HL-60/S4 (cell line): ENCODE results near the gene LMAN1L.

Experiments
- in situ Hi-C: fragments of 300-500 bp; cut with MboI; formaldehyde crosslinking; loops from 2 replicates; pipeline ENCODE4 v1.14.3; 2022; ENCODE audit warnings: low sequenced_read_pairs

LMAN1L gene

DNA sequence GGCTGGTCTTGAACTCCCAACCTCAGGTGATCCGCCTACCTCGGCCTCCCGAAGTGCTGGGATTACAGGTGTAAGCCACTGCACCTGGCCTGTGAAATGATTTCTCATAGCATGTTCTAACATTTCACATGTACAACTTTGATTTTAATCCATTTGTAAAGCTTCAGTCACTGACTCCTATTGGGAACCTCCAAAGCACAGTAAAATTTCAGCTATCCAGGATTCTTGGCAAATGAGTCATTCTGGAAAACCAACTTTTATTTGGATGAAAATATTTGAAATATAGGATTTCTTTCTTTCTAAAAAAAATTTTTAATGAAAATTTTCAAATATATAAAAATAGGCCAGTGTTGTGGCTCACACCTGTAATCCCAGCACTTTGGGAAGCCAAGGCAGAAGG lies 2.7 kb upstream of the LMAN1L start:
- in situ Hi-C loops = no loop called here

DNA sequence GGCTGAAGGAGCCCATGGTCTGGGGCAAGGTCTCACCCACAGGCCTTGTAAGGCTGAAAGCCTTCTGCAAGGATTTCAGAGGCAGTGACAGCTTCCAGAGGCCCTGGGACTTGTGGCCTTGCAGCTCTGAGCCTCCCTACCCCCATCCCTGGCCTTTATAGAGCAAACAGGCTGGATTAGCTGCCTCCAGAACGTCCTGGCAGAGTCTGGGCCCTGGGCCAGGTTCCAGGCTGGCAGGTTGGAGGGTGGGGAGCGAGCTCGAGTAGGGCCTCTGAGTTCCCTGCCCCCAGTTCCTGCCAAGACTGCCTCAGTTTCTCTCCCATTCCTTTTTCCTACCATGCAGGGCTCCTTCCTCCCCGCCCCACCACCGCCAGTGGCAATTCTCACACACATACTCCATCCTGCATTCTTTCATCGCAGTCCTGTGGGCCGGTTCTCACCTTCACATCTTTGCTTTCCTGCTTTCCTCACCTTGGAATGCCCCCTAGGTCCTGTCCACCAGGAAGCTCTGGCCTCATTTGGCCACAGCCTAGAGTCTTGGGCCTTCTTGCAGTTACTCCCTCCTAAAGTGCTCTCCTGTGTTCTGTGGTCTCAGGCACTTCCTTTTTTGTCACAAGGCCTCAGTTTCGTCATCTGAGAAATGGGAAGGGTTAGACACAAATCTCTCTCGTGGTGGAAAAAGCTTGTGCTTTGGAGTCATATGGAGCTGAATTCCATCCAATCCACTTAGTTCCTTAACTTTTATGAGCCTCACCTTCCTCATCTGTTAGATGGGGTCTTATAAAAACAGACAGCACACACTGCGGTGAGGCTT lies 2.7 kb downstream of the LMAN1L start:
- in situ Hi-C loops = no loop called here

DNA sequence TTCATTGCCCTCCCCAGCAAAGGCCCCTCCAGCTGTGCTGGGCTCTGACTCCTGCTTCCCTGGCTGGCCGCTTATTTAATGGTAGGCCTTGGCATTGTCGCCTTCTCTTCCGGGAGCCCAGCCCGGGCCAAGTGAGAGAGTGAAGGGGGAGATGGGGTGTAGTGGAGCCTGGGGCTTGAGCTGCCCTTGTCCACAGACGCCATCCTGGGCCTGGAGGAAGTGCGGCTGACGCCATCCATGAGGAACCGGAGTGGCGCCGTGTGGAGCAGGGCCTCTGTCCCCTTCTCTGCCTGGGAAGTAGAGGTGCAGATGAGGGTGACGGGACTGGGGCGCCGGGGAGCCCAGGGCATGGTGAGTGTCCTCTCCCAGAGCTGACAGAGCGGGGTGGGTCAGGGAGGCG lies 3.3 kb downstream of the LMAN1L start:
- in situ Hi-C loops = no loop called here

DNA sequence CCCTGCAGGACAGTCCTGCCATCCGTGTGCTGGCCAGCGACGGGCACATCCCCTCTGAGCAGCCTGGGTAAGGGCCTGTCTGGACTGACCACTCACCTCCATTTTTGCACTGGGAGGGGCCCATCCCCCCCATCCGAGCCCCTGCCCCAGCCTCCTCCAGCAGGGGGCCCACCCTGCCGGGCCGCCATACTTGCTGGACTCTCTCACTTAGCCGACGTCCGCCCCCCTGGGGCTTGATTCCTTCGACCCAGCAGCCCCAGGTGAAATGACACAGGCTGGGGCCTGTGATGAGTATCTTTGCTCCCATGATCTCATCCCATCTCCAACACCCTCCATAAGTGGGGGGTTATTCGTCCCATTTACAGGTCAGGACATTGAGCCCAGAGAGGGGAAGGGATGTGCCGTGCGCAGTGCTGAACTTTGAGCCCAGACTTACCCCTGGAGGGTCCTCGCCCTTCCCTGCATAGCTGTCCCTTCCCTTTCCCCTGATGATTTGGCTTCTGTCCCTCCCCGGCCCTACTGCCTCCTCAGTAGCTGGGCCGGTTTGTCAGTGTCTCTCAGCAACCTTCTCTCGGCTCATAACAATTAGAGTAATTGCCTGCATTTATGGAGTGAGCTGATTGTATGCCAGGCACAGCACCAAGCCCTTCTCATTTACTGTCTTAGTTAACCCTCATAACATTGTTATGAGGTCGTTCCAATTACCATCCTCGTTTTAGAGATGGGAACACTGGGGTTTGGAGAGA lies 4.2 kb downstream of the LMAN1L start:
- in situ Hi-C loops = no loop called here

DNA sequence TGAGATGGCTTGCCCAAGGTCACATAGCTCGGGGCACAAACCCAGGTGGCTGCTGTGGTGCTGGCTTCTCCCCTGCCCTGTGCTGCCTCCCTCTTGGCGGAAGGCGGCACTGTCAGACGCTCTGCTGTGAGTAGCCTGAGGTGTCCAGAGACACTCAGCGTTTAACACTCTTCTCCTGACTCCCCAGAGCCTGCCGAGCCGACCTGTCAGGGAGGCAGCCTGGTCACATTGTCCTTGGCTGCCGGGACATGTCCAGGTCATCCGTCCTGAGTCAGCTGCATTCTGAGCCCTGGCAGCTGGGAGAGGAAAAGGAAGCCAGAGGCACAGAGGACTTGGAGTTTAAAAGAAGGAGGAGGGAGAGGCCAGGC lies 4.7 kb downstream of the LMAN1L start:
- in situ Hi-C loops = no loop called here

DNA sequence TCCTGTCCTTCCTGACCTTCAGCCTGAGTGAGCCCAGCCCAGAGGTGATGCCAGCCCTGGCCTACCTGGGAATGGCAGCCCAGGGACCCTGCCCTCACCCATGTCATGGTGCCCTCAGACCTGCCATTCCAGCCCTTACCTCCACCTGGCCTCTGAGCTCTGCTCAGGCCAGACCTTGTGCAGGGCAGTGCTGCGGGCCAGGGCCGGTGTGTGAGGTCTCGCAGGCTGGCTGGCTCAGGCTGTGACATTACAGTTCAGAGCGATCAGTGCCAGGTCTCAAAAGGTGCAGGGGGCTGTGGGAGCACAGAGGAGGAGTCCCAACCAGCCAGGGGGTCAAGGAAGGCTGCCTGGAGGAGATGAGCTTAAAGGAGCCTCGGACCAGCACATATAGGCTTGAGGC lies 7.4 kb downstream of the LMAN1L start:
- in situ Hi-C loops = no loop called here

DNA sequence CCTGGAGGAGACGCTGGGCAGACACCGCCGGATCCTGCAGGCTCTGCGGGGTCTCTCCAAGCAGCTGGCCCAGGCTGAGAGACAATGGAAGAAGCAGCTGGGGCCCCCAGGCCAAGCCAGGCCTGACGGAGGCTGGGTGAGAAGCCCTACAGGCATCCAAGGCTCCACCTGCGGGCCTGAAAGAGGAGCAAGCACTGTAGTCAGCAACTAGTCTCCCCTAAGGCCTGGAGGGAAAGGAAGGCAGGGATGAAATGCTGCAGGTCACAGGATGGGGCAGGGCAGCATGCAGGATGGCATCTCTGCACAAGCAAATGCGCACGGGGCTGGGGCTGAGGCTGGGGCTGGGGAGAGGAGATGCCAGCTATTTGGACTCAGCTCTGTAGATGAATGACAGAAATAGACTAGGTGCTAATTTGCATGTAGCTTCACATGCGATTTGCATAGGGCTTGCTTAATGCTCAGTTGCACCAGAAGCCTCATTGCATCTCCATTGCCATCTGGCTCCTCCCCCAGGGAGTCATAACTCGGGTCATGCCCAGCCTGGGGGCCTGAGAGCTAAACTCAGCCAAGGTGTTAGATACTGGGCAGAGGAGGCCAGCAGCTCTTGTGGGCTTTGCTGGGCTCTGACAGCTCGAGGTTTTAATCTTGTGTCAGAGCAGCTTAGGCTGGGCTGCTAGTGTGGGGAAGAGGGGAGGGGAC lies 8.6 kb downstream of the LMAN1L start:
- in situ Hi-C loops = no loop called here

DNA sequence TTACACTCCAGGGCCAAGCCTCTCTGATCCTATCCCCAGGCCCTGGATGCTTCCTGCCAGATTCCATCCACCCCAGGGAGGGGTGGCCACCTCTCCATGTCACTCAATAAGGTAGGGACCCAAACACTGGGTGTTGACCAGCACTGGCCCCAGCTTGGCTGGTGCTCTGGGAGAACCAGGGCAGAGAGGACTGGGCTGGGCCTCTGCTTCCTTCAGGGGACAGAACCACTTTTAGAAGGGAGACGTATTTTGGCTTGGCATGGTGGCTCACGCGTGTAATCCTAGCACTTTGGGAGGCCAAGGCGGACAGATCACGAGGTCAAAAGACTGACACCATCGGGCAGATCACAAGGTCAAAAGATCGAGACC lies 9.1 kb downstream of the LMAN1L start:
- in situ Hi-C loops = no loop called here

DNA sequence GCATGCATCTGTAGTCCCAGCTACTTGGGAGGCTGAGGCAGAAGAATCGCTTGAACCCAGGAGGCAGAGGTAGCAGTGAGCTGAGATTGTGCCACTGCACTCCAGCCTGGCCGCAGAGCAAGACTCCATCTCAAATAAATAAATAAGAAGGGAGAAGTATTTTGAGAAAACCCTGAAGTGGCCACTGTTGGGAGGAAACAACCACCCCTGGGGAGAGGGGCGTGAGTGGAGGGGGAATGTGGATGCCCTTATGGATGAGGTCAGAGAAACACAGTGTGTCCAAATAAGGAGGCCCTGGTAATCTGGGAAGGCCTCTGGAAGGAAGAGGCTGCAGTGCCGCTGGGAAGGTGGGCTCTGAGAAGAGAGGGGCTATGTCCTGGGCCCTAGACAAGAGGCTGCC lies 9.6 kb downstream of the LMAN1L start:
- in situ Hi-C loops = no loop called here

DNA sequence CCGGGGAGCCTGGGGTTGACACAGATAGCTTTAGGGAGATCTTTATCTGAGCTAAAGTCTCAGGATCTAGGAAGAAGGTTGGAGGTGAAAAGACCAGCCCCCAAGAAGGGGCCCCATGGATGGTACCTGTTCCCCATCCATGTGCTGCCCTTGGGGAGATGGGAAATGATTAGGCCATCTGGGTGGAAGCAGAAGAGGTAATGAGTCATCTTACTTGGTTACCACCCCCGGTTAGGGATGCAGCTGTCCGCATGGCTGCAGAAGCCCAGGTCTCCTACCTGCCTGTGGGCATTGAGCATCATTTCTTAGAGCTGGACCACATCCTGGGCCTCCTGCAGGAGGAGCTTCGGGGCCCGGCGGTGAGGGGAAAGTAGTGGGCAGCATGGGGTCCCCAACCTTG lies 10.7 kb downstream of the LMAN1L start:
- in situ Hi-C loops = no loop called here

DNA sequence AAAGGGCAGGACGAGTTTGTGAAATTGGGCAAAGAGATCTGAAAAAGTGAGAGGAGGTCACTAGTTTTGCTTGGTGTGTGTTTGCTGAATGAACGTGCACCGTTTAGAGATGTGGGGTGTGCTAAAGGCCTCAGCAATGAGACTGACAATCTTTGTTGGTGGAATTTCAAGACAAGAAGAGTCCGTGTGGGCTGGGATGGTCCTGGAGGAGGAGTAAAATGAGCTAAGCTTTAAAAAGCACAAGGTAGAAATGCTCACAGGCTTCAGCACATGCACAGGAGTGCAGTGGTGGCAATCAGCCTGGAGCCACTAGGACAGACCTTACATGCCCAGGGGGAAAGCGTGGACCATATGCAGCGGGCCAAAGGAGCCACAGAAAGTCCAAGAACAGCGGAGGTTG lies 12.3 kb downstream of the LMAN1L start:
- in situ Hi-C loops = no loop called here

DNA sequence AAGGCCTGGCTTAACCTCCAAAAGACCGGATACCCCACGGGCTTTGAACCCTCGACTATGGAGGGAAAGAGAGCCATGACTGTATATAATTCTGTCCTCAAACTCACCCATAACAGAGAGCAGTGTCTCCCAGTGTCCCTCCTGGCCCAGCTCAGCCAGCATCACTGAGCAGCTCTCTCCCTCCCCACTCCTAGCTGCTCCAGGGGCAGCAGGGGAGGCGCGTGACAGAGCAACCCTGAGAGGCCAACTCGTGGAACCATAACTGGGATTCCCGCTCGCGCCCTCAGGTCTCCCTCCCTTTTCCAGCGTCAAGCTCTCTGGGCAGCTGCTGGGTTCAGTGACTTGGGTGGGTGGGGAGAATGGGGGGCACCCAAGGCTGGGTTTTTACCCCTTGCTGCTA lies 13.2 kb downstream of the LMAN1L start:
- in situ Hi-C loops = no loop called here

DNA sequence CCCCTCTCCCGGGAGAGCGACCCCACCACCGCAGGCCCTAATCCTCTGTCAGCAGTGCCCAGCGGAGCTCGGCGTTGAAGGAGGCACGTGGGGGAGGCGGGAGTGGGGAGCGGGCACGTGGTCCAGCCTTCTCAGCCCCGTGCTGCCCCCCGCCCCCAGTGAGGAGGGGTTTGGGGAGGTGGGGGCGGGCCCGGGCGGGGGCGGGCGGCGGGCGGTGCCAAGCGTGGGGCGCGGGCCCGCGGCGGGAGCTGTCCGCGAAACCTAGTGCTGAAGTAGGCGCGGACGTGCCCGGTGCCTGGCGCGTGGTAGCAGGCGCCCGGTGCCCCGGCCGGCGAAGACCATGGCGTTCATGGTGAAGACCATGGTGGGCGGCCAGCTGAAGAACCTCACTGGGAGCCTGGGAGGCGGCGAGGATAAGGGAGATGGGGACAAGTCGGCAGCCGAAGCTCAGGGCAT lies 13.8 kb downstream of the LMAN1L start, which contains the start of gene CPLX3:
Gene CPLX3 (plus strand): TSS at position 264 of the 456 bp plus-strand sequence. CDS start 77 bp downstream, at position 341.
- in situ Hi-C loops = no loop called here

DNA sequence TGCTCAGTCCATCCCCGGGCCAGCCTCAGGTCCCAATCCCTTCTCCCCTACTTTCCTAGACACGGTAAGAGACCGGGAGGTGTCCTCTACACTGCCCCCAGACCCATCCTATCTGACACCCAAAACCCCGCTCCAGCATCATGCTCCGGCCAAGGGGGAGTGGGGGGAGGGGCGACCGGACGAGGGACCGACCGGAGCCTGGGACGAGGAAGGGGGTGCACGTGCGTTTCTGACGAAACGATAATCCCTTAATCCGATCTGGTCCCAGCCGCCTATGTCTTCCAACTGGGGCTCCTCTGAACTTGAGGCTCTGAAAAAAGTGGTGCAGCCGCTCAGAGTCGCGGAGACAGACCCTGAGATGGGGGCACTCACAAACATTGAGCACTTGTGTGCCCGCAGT lies 14.3 kb downstream of the LMAN1L start:
- in situ Hi-C loops = no loop called here

DNA sequence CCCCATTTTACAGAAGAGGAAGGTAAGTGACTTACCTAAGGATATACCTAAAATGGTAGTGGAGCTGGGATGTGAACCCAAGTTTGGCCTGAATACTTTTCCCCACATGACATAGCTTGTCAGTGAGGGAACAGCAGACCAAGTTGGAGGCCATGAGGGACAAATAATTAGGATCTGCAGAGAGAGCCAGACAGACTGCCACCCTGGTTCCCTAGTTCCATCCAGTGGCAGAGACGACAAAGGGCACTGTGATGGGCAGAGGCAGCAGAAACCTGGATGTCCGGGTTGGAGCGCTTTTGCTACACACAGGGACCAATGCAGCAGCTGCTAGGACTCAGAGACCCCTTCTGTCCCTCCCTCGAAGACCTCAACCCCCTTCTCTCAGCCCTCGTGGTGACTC lies 15.0 kb downstream of the LMAN1L start:
- in situ Hi-C loops = no loop called here

DNA sequence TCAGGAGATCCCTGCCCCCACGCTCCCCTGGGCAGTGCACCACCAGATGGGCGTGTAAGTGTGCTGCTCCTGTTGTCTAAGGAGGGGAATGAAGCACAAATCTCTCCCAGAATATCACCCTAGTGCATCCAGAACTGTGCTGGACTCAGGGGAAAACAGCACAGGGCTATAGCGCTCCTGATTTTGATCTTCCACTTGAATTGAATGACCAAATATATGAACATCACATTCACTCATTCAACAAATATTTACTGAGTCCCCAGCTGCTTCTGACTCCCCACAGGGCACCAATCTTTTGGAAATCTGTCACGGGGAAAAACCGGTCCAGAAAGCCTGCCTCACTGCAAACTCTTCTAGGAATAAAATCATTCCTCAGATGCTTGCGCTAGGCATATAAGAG lies 16.2 kb downstream of the LMAN1L start:
- in situ Hi-C loops = no loop called here

DNA sequence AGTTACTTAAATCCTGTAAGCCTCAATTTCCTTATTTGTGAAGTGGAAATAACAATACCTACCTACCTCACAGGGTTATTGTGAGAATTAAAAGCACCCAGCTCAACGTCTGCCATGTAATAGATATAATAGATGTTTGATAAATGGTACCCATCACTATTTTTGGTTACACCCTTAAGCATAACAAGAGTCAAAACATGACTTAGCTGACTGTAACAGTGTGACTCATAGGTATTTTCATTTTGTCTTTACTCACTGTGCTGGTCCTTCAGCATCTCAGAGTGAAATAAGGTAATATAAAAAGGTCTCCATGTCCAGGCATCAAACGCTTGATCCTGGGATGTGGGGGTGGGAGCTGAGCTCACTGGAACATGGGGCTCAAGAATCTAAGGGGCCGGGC lies 16.9 kb downstream of the LMAN1L start:
- in situ Hi-C loops = no loop called here

DNA sequence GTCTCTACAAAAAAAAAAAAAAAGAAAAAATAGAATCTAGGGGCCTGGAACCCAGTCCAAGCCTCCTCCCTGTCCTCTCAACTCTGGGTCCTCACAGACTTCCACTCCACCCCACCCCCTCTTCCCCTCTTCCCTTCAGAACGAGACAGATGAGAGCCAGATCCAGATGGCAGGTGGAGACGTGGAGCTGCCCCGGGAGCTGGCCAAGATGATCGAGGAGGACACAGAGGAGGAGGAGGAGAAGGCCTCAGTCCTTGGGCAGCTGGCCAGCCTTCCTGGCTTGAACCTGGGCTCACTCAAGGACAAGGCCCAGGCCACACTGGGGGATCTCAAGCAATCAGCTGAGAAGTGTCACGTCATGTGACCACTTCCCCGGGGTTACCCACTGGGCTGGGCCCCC lies 17.4 kb downstream of the LMAN1L start:
- in situ Hi-C loops = no loop called here

DNA sequence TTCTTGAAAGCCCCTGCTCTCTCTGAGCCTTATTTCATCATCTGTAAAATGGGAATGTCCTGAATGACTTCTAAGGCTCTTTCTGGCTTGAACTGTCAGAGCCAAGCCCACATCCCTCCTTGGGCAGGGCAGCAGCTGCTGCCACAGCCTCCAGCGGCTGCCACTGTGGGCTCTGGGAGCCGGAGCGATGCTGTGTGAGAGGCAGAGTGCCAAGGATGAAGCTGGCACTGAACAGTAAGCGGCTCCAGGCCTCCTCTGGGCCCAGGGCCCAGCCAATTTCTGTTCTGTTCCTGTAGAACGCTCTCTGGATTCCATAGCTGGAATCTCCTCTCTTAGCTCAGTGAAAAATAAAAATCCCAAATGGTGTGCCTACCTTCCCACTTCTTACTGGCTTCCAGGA lies 18.2 kb downstream of the LMAN1L start:
- in situ Hi-C loops = no loop called here

DNA sequence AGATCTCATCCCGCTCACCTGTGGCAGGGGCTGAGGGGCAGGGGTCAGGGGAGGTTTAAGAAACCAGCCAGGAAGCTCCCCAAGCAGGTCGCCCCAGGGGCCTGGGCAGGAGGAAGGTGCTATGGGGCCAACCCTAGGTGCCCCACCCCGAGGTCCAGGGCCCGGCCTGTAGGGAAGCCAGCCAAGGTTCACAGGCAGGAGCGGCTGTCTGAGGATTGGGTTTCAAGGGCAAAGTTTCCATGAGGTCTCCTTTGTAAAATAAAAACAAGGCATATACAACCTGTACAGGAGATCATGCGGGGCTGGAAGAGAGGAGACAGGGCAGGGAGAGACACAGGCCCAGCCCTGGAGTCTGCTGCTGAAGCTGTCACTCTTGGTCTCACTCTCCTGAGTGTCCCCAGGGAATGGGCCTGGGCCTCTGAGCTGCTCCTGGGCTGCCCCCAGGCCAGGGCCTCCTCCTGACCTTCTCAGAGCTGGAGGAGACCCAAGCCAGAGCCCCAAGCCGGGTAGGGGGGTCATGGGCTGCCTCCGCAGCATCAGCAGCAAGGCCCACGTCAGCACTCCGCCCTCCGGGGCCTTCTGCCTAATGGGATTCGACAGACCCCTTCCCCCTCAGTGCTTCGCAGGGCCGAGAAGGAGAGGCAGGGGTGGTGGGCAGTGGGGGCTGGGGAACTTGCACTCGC lies 19.3 kb downstream of the LMAN1L start:
- in situ Hi-C loops = no loop called here

DNA sequence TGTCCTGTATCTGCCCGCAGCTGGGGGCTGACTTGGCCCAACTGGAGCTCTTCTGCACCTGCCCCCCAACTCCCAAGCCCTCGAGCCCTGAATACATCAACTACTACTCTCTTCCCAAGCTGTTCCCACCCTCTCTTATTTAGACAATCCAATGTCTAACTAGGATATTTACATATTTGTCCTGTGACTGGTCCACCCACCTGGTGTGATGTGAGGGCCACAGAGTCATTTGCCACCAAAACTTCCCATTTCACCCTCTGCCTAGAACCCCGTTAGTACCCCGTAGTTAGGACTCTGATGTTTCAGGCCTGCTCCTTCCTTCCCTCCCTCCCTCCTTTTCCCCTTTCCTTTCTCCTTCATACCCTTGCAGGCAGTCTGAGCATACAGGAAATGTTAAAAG lies 20.2 kb downstream of the LMAN1L start:
- in situ Hi-C loops = no loop called here
